ENCODE results near the gene IFNAR2.

The IFNAR2 gene

DNA sequence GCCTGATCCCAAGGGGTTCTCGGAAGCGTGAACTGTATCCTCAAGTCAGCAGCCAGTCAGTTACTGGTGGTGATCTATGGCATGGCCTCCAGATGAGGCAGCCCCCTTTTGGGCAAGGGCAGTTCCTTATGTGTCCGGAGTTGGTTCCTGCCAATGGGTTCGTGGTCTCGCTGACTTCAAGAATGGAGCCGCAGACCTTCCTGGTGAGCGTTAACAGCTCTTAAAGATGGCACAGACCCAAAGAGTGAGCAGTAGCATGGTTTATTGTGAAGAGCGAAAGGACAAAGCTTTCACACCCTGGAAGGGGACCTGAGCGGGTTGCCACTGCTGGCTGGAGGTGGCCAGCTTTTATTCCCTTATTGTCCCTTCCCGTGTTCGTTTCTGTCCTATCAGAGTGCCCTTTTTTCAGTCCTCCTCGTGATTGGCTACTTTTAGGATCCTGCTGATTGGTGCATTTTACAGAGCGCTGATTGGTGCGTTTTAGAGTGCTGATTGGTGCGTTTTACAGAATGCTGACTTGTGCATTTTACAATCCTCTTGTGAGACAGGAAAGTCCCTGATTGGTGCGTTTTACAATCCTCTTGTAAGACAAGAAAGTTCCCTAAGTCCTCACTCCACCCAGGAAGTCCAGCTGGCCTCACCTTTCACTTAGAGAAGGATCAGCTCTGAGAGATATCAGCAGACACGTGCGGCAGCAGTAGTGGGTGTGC is 27.5 kb downstream of the IFNAR2 start:
- Mint-ChIP-seq H3K27ac (no peak overlapping the region), H3K36me3 (ENCODE audit: low read depth) (peaks cover 43% of the 10 kb centered on the region), H3K27me3 (ENCODE audit: low read depth) (no peaks in the 10 kb centered on the region), H3K4me3 (no peak overlapping the region), H3K4me1 (no peaks in the 10 kb centered on the region), H3K9me3 (peaks cover 3% of the 10 kb centered on the region)
- TF ChIP-seq, protein P1, sequence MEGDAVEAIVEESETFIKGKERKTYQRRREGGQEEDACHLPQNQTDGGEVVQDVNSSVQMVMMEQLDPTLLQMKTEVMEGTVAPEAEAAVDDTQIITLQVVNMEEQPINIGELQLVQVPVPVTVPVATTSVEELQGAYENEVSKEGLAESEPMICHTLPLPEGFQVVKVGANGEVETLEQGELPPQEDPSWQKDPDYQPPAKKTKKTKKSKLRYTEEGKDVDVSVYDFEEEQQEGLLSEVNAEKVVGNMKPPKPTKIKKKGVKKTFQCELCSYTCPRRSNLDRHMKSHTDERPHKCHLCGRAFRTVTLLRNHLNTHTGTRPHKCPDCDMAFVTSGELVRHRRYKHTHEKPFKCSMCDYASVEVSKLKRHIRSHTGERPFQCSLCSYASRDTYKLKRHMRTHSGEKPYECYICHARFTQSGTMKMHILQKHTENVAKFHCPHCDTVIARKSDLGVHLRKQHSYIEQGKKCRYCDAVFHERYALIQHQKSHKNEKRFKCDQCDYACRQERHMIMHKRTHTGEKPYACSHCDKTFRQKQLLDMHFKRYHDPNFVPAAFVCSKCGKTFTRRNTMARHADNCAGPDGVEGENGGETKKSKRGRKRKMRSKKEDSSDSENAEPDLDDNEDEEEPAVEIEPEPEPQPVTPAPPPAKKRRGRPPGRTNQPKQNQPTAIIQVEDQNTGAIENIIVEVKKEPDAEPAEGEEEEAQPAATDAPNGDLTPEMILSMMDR (IDR thresholded peaks at IDR 0.05; ENCODE audit: unreplicated experiment in 3 of 3) = no peak

DNA sequence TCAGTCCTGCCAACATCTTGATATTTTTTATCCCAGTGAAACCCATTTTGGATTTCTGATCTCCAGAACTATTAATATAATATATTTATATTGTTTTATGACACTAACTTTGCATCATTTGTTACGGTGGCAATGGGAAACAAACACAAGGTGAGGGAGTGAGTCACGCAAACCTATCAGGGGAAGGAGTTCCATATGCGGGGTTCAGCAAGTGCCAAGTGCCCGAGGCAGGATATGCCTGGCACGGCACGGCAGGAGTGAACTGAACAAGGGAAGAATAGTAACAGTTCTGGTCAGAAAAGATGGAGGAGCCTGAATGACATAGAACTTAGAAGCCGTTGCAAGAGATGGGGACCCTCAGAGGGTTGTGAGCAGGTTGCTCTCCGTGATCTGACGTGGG is 28.7 kb downstream of the IFNAR2 start:
- Mint-ChIP-seq H3K4me1 (no peaks in the 10 kb centered on the region), H3K27me3 (ENCODE audit: low read depth) (no peaks in the 10 kb centered on the region), H3K4me3 (no peak overlapping the region), H3K27ac (no peak overlapping the region), H3K9me3 (peaks cover 3% of the 10 kb centered on the region), H3K36me3 (ENCODE audit: low read depth) (peaks cover 41% of the 10 kb centered on the region)
- TF ChIP-seq, protein P1 (IDR thresholded peaks at IDR 0.05; ENCODE audit: unreplicated experiment in 3 of 3) = no peak

DNA sequence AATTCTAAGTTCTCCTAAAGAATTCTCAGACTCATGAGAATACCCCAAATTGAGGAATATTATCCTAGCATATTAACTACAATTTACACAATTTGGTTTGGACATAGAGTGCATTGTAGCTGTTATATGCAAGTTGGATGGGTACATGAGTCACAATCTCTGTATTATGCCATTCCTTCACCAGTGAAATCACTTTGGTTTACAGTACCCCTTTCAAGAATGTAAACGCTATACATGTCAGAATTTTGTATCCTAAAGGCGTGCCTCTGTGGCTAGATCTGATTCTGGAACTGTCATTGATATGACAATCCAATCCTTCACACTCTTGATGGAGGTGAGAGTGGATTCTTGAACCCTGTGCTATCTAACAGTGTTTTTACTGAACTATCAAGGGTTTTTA is 29.7 kb downstream of the IFNAR2 start:
- H3K4me1 Mint-ChIP-seq = peaks cover 4% of the 10 kb centered on the region
- H3K27me3 Mint-ChIP-seq (ENCODE audit: low read depth) = no peaks in the 10 kb centered on the region
- H3K4me3 Mint-ChIP-seq = no peak overlapping the region
- no peak overlapping the region for H3K27ac Mint-ChIP-seq
- H3K36me3 Mint-ChIP-seq (ENCODE audit: low read depth) = peaks cover 42% of the 10 kb centered on the region
- TF ChIP-seq, protein P1 (IDR thresholded peaks at IDR 0.05; ENCODE audit: unreplicated experiment in 3 of 3) = no peak
- H3K9me3 Mint-ChIP-seq = peaks cover 3% of the 10 kb centered on the region

DNA sequence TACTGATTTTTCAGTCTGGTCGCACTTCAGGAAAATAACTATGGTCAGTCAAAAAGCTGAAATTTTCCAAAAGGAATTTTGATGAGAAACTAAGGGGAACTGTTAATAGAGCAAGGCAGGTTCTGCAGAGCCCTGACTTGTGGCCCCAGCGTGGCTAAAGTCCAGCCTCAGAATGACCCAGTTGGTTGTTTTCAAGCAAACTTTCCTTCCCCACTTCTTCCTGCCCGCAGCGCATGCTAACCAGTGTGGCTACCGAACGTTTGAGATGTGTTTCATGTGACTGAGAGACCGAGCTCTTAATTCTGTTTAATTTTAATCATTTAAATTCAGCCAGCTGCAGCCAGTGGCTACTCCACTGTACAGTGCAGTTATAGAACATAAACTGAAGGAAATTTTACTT is 30.3 kb downstream of the IFNAR2 start:
- Mint-ChIP-seq H3K27me3 (ENCODE audit: low read depth) (no peaks in the 10 kb centered on the region), H3K9me3 (peaks cover 3% of the 10 kb centered on the region), H3K36me3 (ENCODE audit: low read depth) (peaks cover 38% of the 10 kb centered on the region), H3K4me3 (no peak overlapping the region), H3K27ac (no peak overlapping the region), H3K4me1 (peaks cover 4% of the 10 kb centered on the region)
- TF ChIP-seq, protein P1 (IDR thresholded peaks at IDR 0.05; ENCODE audit: unreplicated experiment in 3 of 3) = no peak

DNA sequence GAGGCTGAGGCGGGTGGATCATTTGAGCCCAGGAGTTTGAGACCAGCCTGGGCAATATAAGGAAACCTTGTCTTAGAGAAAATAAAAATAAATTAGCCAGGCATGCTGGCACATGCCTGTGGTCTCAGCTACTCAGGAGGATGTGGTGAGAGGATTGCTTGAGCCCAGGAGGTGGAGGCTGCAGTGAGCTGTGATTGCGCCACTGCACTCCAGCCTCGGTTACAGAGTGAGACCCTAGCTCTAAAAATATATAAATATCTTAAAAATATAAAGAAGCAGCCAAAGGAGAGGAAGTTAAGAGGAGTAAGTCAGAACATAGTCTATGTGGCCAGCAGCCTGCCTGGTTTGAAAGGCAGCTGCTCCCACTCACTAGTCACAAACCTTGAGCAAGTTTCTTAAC is 31.9 kb downstream of the IFNAR2 start:
- peaks cover 15% of the 10 kb centered on the region for H3K4me1 Mint-ChIP-seq
- peaks cover 3% of the 10 kb centered on the region for H3K9me3 Mint-ChIP-seq
- no peaks in the 10 kb centered on the region for H3K27me3 Mint-ChIP-seq (ENCODE audit: low read depth)
- H3K27ac Mint-ChIP-seq = no peak overlapping the region
- H3K4me3 Mint-ChIP-seq = no peak overlapping the region
- TF ChIP-seq, protein P1 (IDR thresholded peaks at IDR 0.05; ENCODE audit: unreplicated experiment in 3 of 3) = no peak
- H3K36me3 Mint-ChIP-seq (ENCODE audit: low read depth) = peaks cover 31% of the 10 kb centered on the region

DNA sequence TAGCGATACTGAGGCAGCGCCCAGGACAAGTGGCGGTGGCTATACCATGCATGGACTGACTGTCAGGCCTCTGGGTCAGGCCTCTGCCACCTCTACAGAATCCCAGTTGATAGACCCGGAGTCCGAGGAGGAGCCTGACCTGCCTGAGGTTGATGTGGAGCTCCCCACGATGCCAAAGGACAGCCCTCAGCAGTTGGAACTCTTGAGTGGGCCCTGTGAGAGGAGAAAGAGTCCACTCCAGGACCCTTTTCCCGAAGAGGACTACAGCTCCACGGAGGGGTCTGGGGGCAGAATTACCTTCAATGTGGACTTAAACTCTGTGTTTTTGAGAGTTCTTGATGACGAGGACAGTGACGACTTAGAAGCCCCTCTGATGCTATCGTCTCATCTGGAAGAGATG is 33.2 kb downstream of the IFNAR2 start:
- H3K36me3 Mint-ChIP-seq (ENCODE audit: low read depth) = peaks cover 19% of the 10 kb centered on the region
- H3K4me3 Mint-ChIP-seq = no peak overlapping the region
- no peaks in the 10 kb centered on the region for H3K9me3 Mint-ChIP-seq
- peaks cover 26% of the 10 kb centered on the region for H3K4me1 Mint-ChIP-seq
- H3K27ac Mint-ChIP-seq = no peak overlapping the region
- no peaks in the 10 kb centered on the region for H3K27me3 Mint-ChIP-seq (ENCODE audit: low read depth)
- TF ChIP-seq, protein P1 (IDR thresholded peaks at IDR 0.05; ENCODE audit: unreplicated experiment in 3 of 3) = no peak

Data from nephron (organoid).